ENCODE results near the gene KDM2B.
A peak's percentile ranks its signal among the peaks of the same experiment; 100 is the strongest.

The KDM2B gene

DNA sequence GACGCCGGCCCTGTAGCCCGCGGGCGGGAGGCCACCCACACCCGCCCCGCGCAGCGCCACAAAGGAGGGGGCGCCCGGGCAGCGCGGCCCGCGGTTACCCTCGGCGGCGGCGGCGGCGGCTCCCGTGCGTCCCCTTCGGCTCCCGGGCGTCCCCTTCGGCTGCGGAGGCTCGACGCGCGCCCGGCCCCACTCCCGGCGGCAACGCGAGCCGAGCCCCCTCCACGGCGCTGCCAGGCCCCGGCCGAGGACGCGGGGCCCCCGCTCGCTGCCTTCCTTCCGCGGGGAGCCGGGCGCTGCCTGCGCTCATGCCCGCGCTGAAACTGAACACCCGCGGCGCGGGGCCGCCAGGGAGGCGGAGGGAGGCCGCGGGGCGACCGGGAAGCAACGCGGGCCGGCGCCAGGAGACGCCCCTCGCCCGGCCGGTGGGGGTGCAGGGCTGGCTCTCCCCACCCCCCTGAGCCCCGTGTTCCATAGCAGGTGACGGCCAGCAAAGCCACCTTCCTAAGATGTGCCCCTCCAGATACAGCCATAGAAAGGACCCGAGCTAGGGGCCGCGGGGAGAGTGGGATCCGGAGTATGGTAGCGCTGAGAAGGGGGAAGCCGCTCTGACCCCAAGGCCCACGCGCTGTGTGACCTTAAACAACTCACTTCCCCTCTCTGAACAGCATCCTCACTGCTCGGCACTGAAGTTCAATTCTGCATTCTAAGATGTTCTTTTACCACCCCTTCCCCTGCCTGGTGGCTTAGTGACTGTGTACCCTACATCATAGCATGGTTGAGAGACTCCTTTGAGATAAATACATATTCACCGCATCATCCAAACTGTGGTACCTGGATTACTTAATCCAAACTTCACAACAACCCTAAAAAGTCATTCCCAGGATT is 42.8 kb downstream of the KDM2B start:
- H3K9me3 ChIP-seq (replicated peaks in 1 of 2; ENCODE audit: control insufficient read depth in 2 of 2, insufficient read depth in 1 of 2, low read depth in 1 of 2, low read length in 2 of 2), result no peaks in the 10 kb centered on the region
- peak overlapping the region; percentile 45 to 75 for H3K4me3 ChIP-seq (ENCODE audit: low read length in 2 of 2)
- no peak for DNase-seq (ENCODE audit: low spot score)
- H3K14ac ChIP-seq (ENCODE audit: low read length), result peak overlapping the region; percentile 90
- peak overlapping the region; percentile 88 for H2AFZ ChIP-seq (ENCODE audit: low read length)
- H2AK5ac ChIP-seq (ENCODE audit: low read depth, low read length), result peak overlapping the region; percentile 93
- peak overlapping the region; percentile 81 for H2BK120ac ChIP-seq (ENCODE audit: low read depth, low read length)
- peak overlapping the region; percentile 97 for H3K4me2 ChIP-seq (ENCODE audit: insufficient read depth, low read length, poor library complexity, severe bottlenecking)
- no peak overlapping the region for H3K4ac ChIP-seq (ENCODE audit: low read length)
- no peak overlapping the region for H2BK12ac ChIP-seq (ENCODE audit: low read length)
- peaks cover 18 to 33% of the 10 kb centered on the region in 2 donors for H3K36me3 ChIP-seq (replicated peaks in 1 of 2; ENCODE audit: control insufficient read depth in 2 of 2, insufficient read depth in 2 of 2, low read length in 2 of 2)
- H4K8ac ChIP-seq (ENCODE audit: low read depth, low read length), result no peak overlapping the region
- no peak overlapping the region for H2BK15ac ChIP-seq (ENCODE audit: low read length)
- no peaks in the 10 kb centered on the region for H3K27me3 ChIP-seq (ENCODE audit: control insufficient read depth in 3 of 3, insufficient read depth in 3 of 3, low read depth in 1 of 3, low read length in 3 of 3)
- H3K9ac ChIP-seq (ENCODE audit: low read depth, low read length, poor library complexity), result peak overlapping the region; percentile 82
- H3K4me1 ChIP-seq (ENCODE audit: control insufficient read depth in 2 of 2, insufficient read depth in 1 of 2, low read depth in 1 of 2, low read length in 2 of 2), result peaks cover 25 to 30% of the 10 kb centered on the region in 2 donors
- peak overlapping the region; percentile 11 for H4K91ac ChIP-seq (ENCODE audit: low read depth, low read length, poor library complexity)
- H3K23ac ChIP-seq (ENCODE audit: low read depth, low read length, poor library complexity), result peak overlapping the region; percentile 75
- H2BK5ac ChIP-seq (ENCODE audit: low read length), result peak overlapping the region; percentile 97
- peak overlapping the region; percentile 97 for H3K18ac ChIP-seq (ENCODE audit: low read length)
- peaks cover 10% of the 10 kb centered on the region for H3K79me1 ChIP-seq (ENCODE audit: low read depth, low read length)
- WGBS, 2 donors (ENCODE audit: extremely low coverage in 2 of 2, insufficient read length in 2 of 2, insufficient replicate concordance in 1 of 2), result no CpG with 5 or more reads among the region's 83 CpGs
- H3K27ac ChIP-seq (replicated peaks; ENCODE audit: low read length), result peak overlapping the region; percentile 89

GRCh38 chr12:121536899-121537813 is 43.7 kb downstream of the KDM2B start:
- H3K27ac ChIP-seq (replicated peaks; ENCODE audit: low read length), result peak overlapping the region; percentile 89
- peak; percentile 81 for DNase-seq (ENCODE audit: low spot score)
- H3K4me3 ChIP-seq (ENCODE audit: low read length in 2 of 2), result peak overlapping the region; percentile 45 to 75

GRCh38 chr12:121536054-121536898 is 44.5 kb downstream of the KDM2B start:
- Histone ChIP-seq H2BK120ac (ENCODE audit: low read depth, low read length) (no peak overlapping the region), H3K9me3 (replicated peaks in 1 of 2; ENCODE audit: control insufficient read depth in 2 of 2, insufficient read depth in 1 of 2, low read depth in 1 of 2, low read length in 2 of 2) (no peaks in the 10 kb centered on the region), H3K4me1 (ENCODE audit: control insufficient read depth in 2 of 2, insufficient read depth in 1 of 2, low read depth in 1 of 2, low read length in 2 of 2) (peaks cover 28 to 30% of the 10 kb centered on the region in 2 donors), H2BK5ac (ENCODE audit: low read length) (peak overlapping the region; percentile 97), H3K18ac (ENCODE audit: low read length) (peak overlapping the region; percentile 81), H3K4me3 (ENCODE audit: low read length in 2 of 2) (peak overlapping the region; percentile 45 to 69), H2AK5ac (ENCODE audit: low read depth, low read length) (peak overlapping the region; percentile 65), H3K27me3 (ENCODE audit: control insufficient read depth in 3 of 3, insufficient read depth in 3 of 3, low read depth in 1 of 3, low read length in 3 of 3) (no peaks in the 10 kb centered on the region), H4K8ac (ENCODE audit: low read depth, low read length) (no peak overlapping the region), H3K27ac (replicated peaks; ENCODE audit: low read length) (peak overlapping the region; percentile 89), H2BK12ac (ENCODE audit: low read length) (peak overlapping the region; percentile 82), H3K36me3 (replicated peaks in 1 of 2; ENCODE audit: control insufficient read depth in 2 of 2, insufficient read depth in 2 of 2, low read length in 2 of 2) (peaks cover 29 to 36% of the 10 kb centered on the region in 2 donors), H4K91ac (ENCODE audit: low read depth, low read length, poor library complexity) (no peak overlapping the region), H3K9ac (ENCODE audit: low read depth, low read length, poor library complexity) (no peak overlapping the region), H2AFZ (ENCODE audit: low read length) (peak overlapping the region; percentile 88), H2BK15ac (ENCODE audit: low read length) (peak overlapping the region; percentile 69), H3K4me2 (ENCODE audit: insufficient read depth, low read length, poor library complexity, severe bottlenecking) (peak overlapping the region; percentile 97), H3K23ac (ENCODE audit: low read depth, low read length, poor library complexity) (peak overlapping the region; percentile 83), H3K79me1 (ENCODE audit: low read depth, low read length) (peaks cover 15% of the 10 kb centered on the region), H3K4ac (ENCODE audit: low read length) (peak overlapping the region; percentile 27), H3K14ac (ENCODE audit: low read length) (peak overlapping the region; percentile 87)
- no CpG with 5 or more reads among the region's 36 CpGs for WGBS, 2 donors (ENCODE audit: extremely low coverage in 2 of 2, insufficient read length in 2 of 2, insufficient replicate concordance in 1 of 2)
- peak; percentile 83 for DNase-seq (ENCODE audit: low spot score)

More at GRCh38 chr12:121536899-121537813, 43.7 kb downstream of the KDM2B start:
- Histone ChIP-seq H3K4me1 (ENCODE audit: control insufficient read depth in 2 of 2, insufficient read depth in 1 of 2, low read depth in 1 of 2, low read length in 2 of 2) (peaks cover 25 to 30% of the 10 kb centered on the region in 2 donors), H3K79me1 (ENCODE audit: low read depth, low read length) (peaks cover 10% of the 10 kb centered on the region), H3K9ac (ENCODE audit: low read depth, low read length, poor library complexity) (peak overlapping the region; percentile 82), H4K91ac (ENCODE audit: low read depth, low read length, poor library complexity) (peak overlapping the region; percentile 49), H2BK12ac (ENCODE audit: low read length) (no peak overlapping the region), H3K14ac (ENCODE audit: low read length) (peak overlapping the region; percentile 90), H2AFZ (ENCODE audit: low read length) (peak overlapping the region; percentile 88), H3K18ac (ENCODE audit: low read length) (peak overlapping the region; percentile 97), H3K4me2 (ENCODE audit: insufficient read depth, low read length, poor library complexity, severe bottlenecking) (peak overlapping the region; percentile 97), H3K23ac (ENCODE audit: low read depth, low read length, poor library complexity) (peak overlapping the region; percentile 39), H2BK15ac (ENCODE audit: low read length) (peak overlapping the region; percentile 54), H2BK120ac (ENCODE audit: low read depth, low read length) (peak overlapping the region; percentile 81), H3K27me3 (ENCODE audit: control insufficient read depth in 3 of 3, insufficient read depth in 3 of 3, low read depth in 1 of 3, low read length in 3 of 3) (no peaks in the 10 kb centered on the region), H2AK5ac (ENCODE audit: low read depth, low read length) (peak overlapping the region; percentile 93), H2BK5ac (ENCODE audit: low read length) (peak overlapping the region; percentile 97), H4K8ac (ENCODE audit: low read depth, low read length) (no peak overlapping the region), H3K36me3 (replicated peaks in 1 of 2; ENCODE audit: control insufficient read depth in 2 of 2, insufficient read depth in 2 of 2, low read length in 2 of 2) (peaks cover 24 to 34% of the 10 kb centered on the region in 2 donors), H3K9me3 (replicated peaks in 1 of 2; ENCODE audit: control insufficient read depth in 2 of 2, insufficient read depth in 1 of 2, low read depth in 1 of 2, low read length in 2 of 2) (no peaks in the 10 kb centered on the region), H3K4ac (ENCODE audit: low read length) (peak overlapping the region; percentile 44)
- WGBS, 2 donors (ENCODE audit: extremely low coverage in 2 of 2, insufficient read length in 2 of 2, insufficient replicate concordance in 1 of 2), result no CpG with 5 or more reads among the region's 73 CpGs

Data from neuronal stem cell (in vitro differentiated cells).